HEK293 (cell line): ENCODE measurements around the gene SUCO.

Experiments
- CTCF ChIA-PET: fragments of 350-600 bp; formaldehyde crosslinking; extraction: SDS; loops from one replicate; lab custom pipeline; 2021; ENCODE audit warnings: antibody characterized with exemption; lab: Yijun Ruan, JAX
- POLR2A ChIA-PET: fragments of 300-600 bp; formaldehyde crosslinking; extraction: SDS; loops from one replicate; lab custom pipeline; 2020; ENCODE audit warnings: antibody characterized with exemption, inconsistent platforms; lab: Yijun Ruan, JAX
- H3K27ac ChIP-seq: fragments of 200-500 bp; sonication (Bioruptor generic); 2 replicates; pipeline ENCODE4 v1.5.1; 2014; ENCODE audit warnings: low read depth, low read length, control low read depth, inconsistent platforms; ENCODE audit errors: extremely low read depth
- H3K36me3 ChIP-seq, 2 experiments: fragments of 200-500 bp in 1 of 2; sonication (Bioruptor generic) in 1 of 2; 1 replicate in 1 of 2; 2 replicates in 1 of 2; pipeline ENCODE4 v1.5.1; 2014 to 2017; ENCODE audit warnings: inconsistent platforms in 2 of 2, low read length in 2 of 2; ENCODE audit not compliant: control insufficient read depth in 2 of 2, insufficient read depth in 1 of 2
- H3K4me1 ChIP-seq: fragments of 200-500 bp; sonication (Bioruptor generic); 2 replicates; pipeline ENCODE4 v1.5.1; 2014; ENCODE audit warnings: mild to moderate bottlenecking, low read length, inconsistent platforms; ENCODE audit not compliant: control insufficient read depth, insufficient read depth
- H3K4me3 ChIP-seq: 2 replicates; pipeline ENCODE4 v1.5.1; 2011; ENCODE audit warnings: low read depth, mild to moderate bottlenecking, control low read depth, low read length, moderate library complexity
- H3K9me3 ChIP-seq: fragments of 200-500 bp; sonication (Bioruptor generic); 2 replicates; pipeline ENCODE4 v1.5.1; 2014; ENCODE audit warnings: low read depth, low read length, inconsistent platforms; ENCODE audit not compliant: control insufficient read depth, insufficient read depth
- HOXA7 ChIP-seq: sonication (generic); formaldehyde crosslinking; IDR thresholded peaks from 2 replicates; pipeline ENCODE4 v1.8.1; 2022; ENCODE audit warnings: missing genetic modification reagents, borderline replicate concordance
- INSM2 ChIP-seq: fragments of 450-650 bp; formaldehyde crosslinking; IDR thresholded peaks from 2 replicates; pipeline ENCODE4 v1.5.1; 2016; ENCODE audit warnings: missing biosample characterization, missing genetic modification characterization
- KLF17 ChIP-seq: fragments of 450-650 bp; formaldehyde crosslinking; IDR thresholded peaks from 2 replicates; pipeline ENCODE4 v1.5.1; 2016; ENCODE audit warnings: missing biosample characterization, missing genetic modification characterization
- KLF8 ChIP-seq: fragments of 450-650 bp; formaldehyde crosslinking; IDR thresholded peaks from 2 replicates; pipeline ENCODE4 v1.5.1; 2016; ENCODE audit warnings: missing biosample characterization, missing genetic modification characterization
- PATZ1 ChIP-seq: fragments of 450-650 bp; formaldehyde crosslinking; IDR thresholded peaks from 2 replicates; pipeline ENCODE4 v1.5.1; 2016; ENCODE audit warnings: missing biosample characterization, missing genetic modification characterization
- SP2 ChIP-seq: fragments of 450-650 bp; formaldehyde crosslinking; IDR thresholded peaks from 2 replicates; pipeline ENCODE4 v1.5.1; 2016; ENCODE audit warnings: missing biosample characterization, missing genetic modification characterization
- ZBTB6 ChIP-seq: fragments of 450-650 bp; formaldehyde crosslinking; IDR thresholded peaks from 2 replicates; pipeline ENCODE4 v1.5.1; 2017; ENCODE audit warnings: missing biosample characterization, missing genetic modification characterization
- ZNF211 ChIP-seq: fragments of 450-650 bp; formaldehyde crosslinking; IDR thresholded peaks from 2 replicates; pipeline ENCODE4 v1.5.1; 2016; ENCODE audit warnings: low read depth, missing biosample characterization, missing genetic modification characterization
- ZNF221 ChIP-seq: fragments of 450-650 bp; formaldehyde crosslinking; IDR thresholded peaks from 2 replicates; pipeline ENCODE4 v1.5.1; 2017; ENCODE audit warnings: missing biosample characterization, missing genetic modification characterization, borderline replicate concordance
- ZNF24 ChIP-seq: fragments of 450-650 bp; formaldehyde crosslinking; IDR thresholded peaks from 2 replicates; pipeline ENCODE4 v1.5.1; 2016; ENCODE audit warnings: missing biosample characterization, missing genetic modification characterization
- ZNF394 ChIP-seq: fragments of 450-650 bp; formaldehyde crosslinking; IDR thresholded peaks from 2 replicates; pipeline ENCODE4 v1.5.1; 2016; ENCODE audit warnings: missing biosample characterization, missing genetic modification characterization, mild to moderate bottlenecking, moderate library complexity, borderline replicate concordance
- ZNF449 ChIP-seq: fragments of 450-650 bp; formaldehyde crosslinking; IDR thresholded peaks from 2 replicates; pipeline ENCODE4 v1.5.1; 2017; ENCODE audit warnings: missing biosample characterization, mild to moderate bottlenecking, missing genetic modification characterization, moderate library complexity
- ZNF580 ChIP-seq: fragments of 450-650 bp; formaldehyde crosslinking; IDR thresholded peaks from 2 replicates; pipeline ENCODE4 v1.5.1; 2016; ENCODE audit warnings: missing biosample characterization, missing genetic modification characterization
- ZNF791 ChIP-seq: fragments of 450-650 bp; formaldehyde crosslinking; IDR thresholded peaks from 2 replicates; pipeline ENCODE4 v1.5.1; 2016; ENCODE audit warnings: missing biosample characterization, missing genetic modification characterization
- TF ChIP-seq, protein P1 (sequence below): fragments of 450-650 bp; formaldehyde crosslinking; IDR thresholded peaks from 2 replicates; pipeline ENCODE4 v1.5.1; 2016; ENCODE audit warnings: missing biosample characterization, missing genetic modification characterization, low read depth
- TF ChIP-seq, protein P2 (sequence below): fragments of 450-650 bp; formaldehyde crosslinking; IDR thresholded peaks from 2 replicates; pipeline ENCODE4 v1.5.1; 2016; ENCODE audit warnings: missing biosample characterization, missing genetic modification characterization
- TF ChIP-seq, protein P3 (sequence below): fragments of 450-650 bp; formaldehyde crosslinking; IDR thresholded peaks from 2 replicates; pipeline ENCODE4 v1.5.1; 2016; ENCODE audit warnings: missing biosample characterization, missing genetic modification characterization
- TF ChIP-seq, protein P4 (sequence below): fragments of 450-650 bp; formaldehyde crosslinking; IDR thresholded peaks from 2 replicates; pipeline ENCODE4 v1.5.1; 2016; ENCODE audit warnings: missing biosample characterization, missing genetic modification characterization

SUCO gene

DNA sequence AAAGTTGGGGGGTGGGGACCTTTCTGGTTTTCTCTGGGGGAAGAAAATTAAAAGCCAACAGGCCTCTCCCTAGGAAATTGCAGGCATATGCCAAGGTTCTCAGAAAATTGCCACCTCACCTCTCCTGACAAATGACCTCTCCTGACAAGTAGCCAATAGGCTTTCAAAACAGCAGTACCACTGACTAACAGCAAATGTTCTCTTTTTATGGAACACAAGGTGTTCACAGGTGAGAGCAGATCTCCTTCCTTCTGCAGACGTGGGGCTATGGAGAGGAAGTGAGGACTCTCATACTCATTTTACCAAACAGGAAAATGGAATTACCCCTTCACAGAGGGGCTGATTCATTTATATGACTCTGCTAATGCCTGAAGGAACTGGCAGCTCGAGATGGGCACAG lies 32.7 kb upstream of the SUCO start (continued):
- TF ChIP-seq PATZ1 (tag by site-specific recombination) (no peak), HOXA7 (no peak), ZNF791 (tag by site-specific recombination) (no peak)
- TF ChIP-seq, protein P1, sequence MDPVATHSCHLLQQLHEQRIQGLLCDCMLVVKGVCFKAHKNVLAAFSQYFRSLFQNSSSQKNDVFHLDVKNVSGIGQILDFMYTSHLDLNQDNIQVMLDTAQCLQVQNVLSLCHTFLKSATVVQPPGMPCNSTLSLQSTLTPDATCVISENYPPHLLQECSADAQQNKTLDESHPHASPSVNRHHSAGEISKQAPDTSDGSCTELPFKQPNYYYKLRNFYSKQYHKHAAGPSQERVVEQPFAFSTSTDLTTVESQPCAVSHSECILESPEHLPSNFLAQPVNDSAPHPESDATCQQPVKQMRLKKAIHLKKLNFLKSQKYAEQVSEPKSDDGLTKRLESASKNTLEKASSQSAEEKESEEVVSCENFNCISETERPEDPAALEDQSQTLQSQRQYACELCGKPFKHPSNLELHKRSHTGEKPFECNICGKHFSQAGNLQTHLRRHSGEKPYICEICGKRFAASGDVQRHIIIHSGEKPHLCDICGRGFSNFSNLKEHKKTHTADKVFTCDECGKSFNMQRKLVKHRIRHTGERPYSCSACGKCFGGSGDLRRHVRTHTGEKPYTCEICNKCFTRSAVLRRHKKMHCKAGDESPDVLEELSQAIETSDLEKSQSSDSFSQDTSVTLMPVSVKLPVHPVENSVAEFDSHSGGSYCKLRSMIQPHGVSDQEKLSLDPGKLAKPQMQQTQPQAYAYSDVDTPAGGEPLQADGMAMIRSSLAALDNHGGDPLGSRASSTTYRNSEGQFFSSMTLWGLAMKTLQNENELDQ (tag by site-specific recombination) = no peak

GRCh38 chr1:172507741-172508140 lies 25.2 kb upstream of the SUCO start:
- Histone ChIP-seq H3K9me3 (no peaks in the 10 kb centered on the region), H3K4me1 (no peaks in the 10 kb centered on the region), H3K36me3 (no peaks in the 10 kb centered on the region), H3K27ac (no peak overlapping the region), H3K4me3 (no peak overlapping the region)
- ChIA-PET POLR2A (no interaction called here), CTCF (no interaction called here)
- TF ChIP-seq, protein P2, sequence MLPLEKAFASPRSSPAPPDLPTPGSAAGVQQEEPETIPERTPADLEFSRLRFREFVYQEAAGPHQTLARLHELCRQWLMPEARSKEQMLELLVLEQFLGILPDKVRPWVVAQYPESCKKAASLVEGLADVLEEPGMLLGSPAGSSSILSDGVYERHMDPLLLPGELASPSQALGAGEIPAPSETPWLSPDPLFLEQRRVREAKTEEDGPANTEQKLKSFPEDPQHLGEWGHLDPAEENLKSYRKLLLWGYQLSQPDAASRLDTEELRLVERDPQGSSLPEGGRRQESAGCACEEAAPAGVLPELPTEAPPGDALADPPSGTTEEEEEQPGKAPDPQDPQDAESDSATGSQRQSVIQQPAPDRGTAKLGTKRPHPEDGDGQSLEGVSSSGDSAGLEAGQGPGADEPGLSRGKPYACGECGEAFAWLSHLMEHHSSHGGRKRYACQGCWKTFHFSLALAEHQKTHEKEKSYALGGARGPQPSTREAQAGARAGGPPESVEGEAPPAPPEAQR (tag by site-specific recombination) = no peak
- TF ChIP-seq INSM2 (tag by site-specific recombination) = no peak
- no peak for TF ChIP-seq ZNF580 (tag by site-specific recombination)
- TF ChIP-seq ZNF221 (tag by site-specific recombination) = no peak
- no peak for TF ChIP-seq KLF17 (tag by site-specific recombination)
- TF ChIP-seq ZNF24 (tag by site-specific recombination) = no peak
- TF ChIP-seq, protein P3, sequence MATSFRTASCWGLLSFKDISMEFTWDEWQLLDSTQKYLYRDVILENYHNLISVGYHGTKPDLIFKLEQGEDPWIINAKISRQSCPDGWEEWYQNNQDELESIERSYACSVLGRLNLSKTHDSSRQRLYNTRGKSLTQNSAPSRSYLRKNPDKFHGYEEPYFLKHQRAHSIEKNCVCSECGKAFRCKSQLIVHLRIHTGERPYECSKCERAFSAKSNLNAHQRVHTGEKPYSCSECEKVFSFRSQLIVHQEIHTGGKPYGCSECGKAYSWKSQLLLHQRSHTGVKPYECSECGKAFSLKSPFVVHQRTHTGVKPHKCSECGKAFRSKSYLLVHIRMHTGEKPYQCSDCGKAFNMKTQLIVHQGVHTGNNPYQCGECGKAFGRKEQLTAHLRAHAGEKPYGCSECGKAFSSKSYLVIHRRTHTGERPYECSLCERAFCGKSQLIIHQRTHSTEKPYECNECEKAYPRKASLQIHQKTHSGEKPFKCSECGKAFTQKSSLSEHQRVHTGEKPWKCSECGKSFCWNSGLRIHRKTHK (tag by site-specific recombination) = no peak
- no peak for TF ChIP-seq ZNF211 (tag by site-specific recombination)
- no peak for TF ChIP-seq KLF8 (tag by site-specific recombination)
- no peak for TF ChIP-seq SP2 (tag by site-specific recombination)
- TF ChIP-seq ZNF394 = no peak
- TF ChIP-seq ZNF449 (tag by site-specific recombination) = no peak
- TF ChIP-seq ZBTB6 = no peak
- TF ChIP-seq, protein P4, sequence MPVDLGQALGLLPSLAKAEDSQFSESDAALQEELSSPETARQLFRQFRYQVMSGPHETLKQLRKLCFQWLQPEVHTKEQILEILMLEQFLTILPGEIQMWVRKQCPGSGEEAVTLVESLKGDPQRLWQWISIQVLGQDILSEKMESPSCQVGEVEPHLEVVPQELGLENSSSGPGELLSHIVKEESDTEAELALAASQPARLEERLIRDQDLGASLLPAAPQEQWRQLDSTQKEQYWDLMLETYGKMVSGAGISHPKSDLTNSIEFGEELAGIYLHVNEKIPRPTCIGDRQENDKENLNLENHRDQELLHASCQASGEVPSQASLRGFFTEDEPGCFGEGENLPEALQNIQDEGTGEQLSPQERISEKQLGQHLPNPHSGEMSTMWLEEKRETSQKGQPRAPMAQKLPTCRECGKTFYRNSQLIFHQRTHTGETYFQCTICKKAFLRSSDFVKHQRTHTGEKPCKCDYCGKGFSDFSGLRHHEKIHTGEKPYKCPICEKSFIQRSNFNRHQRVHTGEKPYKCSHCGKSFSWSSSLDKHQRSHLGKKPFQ = no peak
